GM12878 (cell line): ENCODE data around the gene EMILIN2. TPM values are rescaled to one million over a fixed set of nuclear protein-coding genes. Genes with fewer than 3 reads are reported as not detected.

Source experiments
- ATAC-seq: fragments of 200-7000 bp; cut with Tn5 transposase; 3 replicates; pipeline ENCODE4 v1.9.1; 2020; ENCODE audit warnings: mild to moderate bottlenecking, moderate library complexity
- BruUV-seq: library from RNA; stranded (reverse); fragments of 400-500 nt; replicated peaks from 2 replicates; lab custom pipeline; 2021; lab: Mats Ljungman, UMichigan
- CTCF ChIA-PET: fragments of 300-600 bp; sonication (Branson Sonifier 250); formaldehyde crosslinking; extraction: SDS; loops from one replicate; lab custom pipeline; 2021; ENCODE audit warnings: inconsistent platforms; lab: Yijun Ruan, JAX
- POLR2A ChIA-PET: fragments of 350-600 bp; formaldehyde crosslinking; extraction: SDS; loops from one replicate; lab custom pipeline; 2021; ENCODE audit warnings: inconsistent platforms; lab: Charles Lee
- RAD21 ChIA-PET: fragments of 300-600 bp; sonication (Branson Sonifier 250); formaldehyde crosslinking; loops from one replicate; lab custom pipeline; 2023; ENCODE audit warnings: antibody characterized with exemption; ENCODE audit not compliant: unreplicated experiment; lab: Charles Lee
- SMC1A ChIA-PET: fragments of 300-600 bp; sonication (Branson Sonifier 250); formaldehyde crosslinking; loops from one replicate; lab custom pipeline; 2023; ENCODE audit not compliant: unreplicated experiment, uncharacterized antibody; lab: Charles Lee
- DNase-seq: peaks from one replicate; pipeline ENCODE4 v3.0.0-alpha.2; 2011; ENCODE audit warnings: low read depth, low spot score
- FAIRE-seq: peaks from 3 replicates; lab custom pipeline; 2011; peaks lifted over from hg19 to GRCh38; lab: Jason Lieb, UNC
- H2AFZ ChIP-seq: 2 replicates; pipeline ENCODE4 v1.6.0; 2011; ENCODE audit warnings: low read depth, low read length, control low read depth; ENCODE audit not compliant: control insufficient read depth
- H3K27ac ChIP-seq: 2 replicates; pipeline ENCODE4 v1.5.1; 2011; ENCODE audit warnings: control low read depth; ENCODE audit not compliant: control insufficient read depth, insufficient read depth
- H3K27me3 ChIP-seq, 2 experiments: replicated peaks in 1 of 2; 2 replicates each; pipeline versions ENCODE4 v1.6.0 to v1.6.1; 2011; ENCODE audit warnings: low read length in 1 of 2; ENCODE audit not compliant: control insufficient read depth in 2 of 2, insufficient read depth in 2 of 2
- H3K36me3 ChIP-seq, 2 experiments: 2 replicates each; pipeline ENCODE4 v1.5.1; 2011; ENCODE audit warnings: low read length in 1 of 2; ENCODE audit not compliant: control insufficient read depth in 2 of 2, insufficient read depth in 2 of 2
- H3K4me1 ChIP-seq: 2 replicates; pipeline ENCODE4 v1.6.1; 2011; ENCODE audit warnings: mild to moderate bottlenecking, low read length, moderate library complexity, mixed read lengths; ENCODE audit not compliant: control insufficient read depth, insufficient read depth
- H3K4me2 ChIP-seq: 2 replicates; pipeline ENCODE4 v1.6.0; 2011; ENCODE audit warnings: control low read depth; ENCODE audit not compliant: control insufficient read depth, insufficient read depth
- H3K4me3 ChIP-seq: fragments of 200-600 bp; sonication (generic); 2 replicates; pipeline ENCODE4 v1.5.1; 2016
- H3K79me2 ChIP-seq: 2 replicates; pipeline ENCODE4 v1.6.0; 2011; ENCODE audit warnings: low read length; ENCODE audit not compliant: control insufficient read depth, insufficient read depth
- H3K9ac ChIP-seq: 2 replicates; pipeline ENCODE4 v1.8.0; 2011; ENCODE audit warnings: low read length, control low read depth, mixed read lengths; ENCODE audit not compliant: control insufficient read depth, insufficient read depth
- H3K9me3 ChIP-seq: replicated peaks from 3 replicates; pipeline ENCODE4 v1.5.1; 2011; ENCODE audit warnings: mild to moderate bottlenecking, low read length; ENCODE audit not compliant: control insufficient read depth, insufficient read depth
- H4K20me1 ChIP-seq: 2 replicates; pipeline ENCODE4 v1.6.0; 2011; ENCODE audit not compliant: control insufficient read depth, insufficient read depth
- BHLHE40 ChIP-seq, 2 experiments: fragments of 450-650 bp in 1 of 2; IDR thresholded peaks; 2 replicates each; pipeline ENCODE4 v1.6.1; 2011 to 2017; ENCODE audit warnings: low read depth in 2 of 2, borderline replicate concordance in 1 of 2, improper control_type of control experiment in 1 of 2, low read length in 1 of 2, mild to moderate bottlenecking in 1 of 2
- HDAC2 ChIP-seq: fragments of 200-600 bp; sonication (generic); IDR thresholded peaks from 2 replicates; pipeline ENCODE4 v1.6.1; 2017
- MTA2 ChIP-seq: fragments of 450-650 bp; IDR thresholded peaks from 2 replicates; pipeline ENCODE4 v1.6.1; 2016; ENCODE audit warnings: low read depth, mild to moderate bottlenecking, moderate library complexity
- NFYA ChIP-seq: IDR thresholded peaks from 2 replicates; pipeline ENCODE4 v1.6.1; 2011; ENCODE audit warnings: low read depth, mild to moderate bottlenecking, low read length, improper control_type of control experiment, borderline replicate concordance
- PAX8 ChIP-seq: fragments of 450-650 bp; IDR thresholded peaks from 2 replicates; pipeline ENCODE4 v1.6.1; 2017; ENCODE audit warnings: mild to moderate bottlenecking, moderate library complexity
- POLR2AphosphoS2 ChIP-seq: IDR thresholded peaks from 2 replicates; pipeline ENCODE4 v1.6.1; 2011; ENCODE audit warnings: low read depth, mild to moderate bottlenecking, low read length, improper control_type of control experiment, moderate library complexity
- SREBF1 ChIP-seq: IDR thresholded peaks from 2 replicates; pipeline ENCODE4 v1.6.1; 2012; ENCODE audit warnings: mild to moderate bottlenecking, low read length
- SRF ChIP-seq, 2 experiments: IDR thresholded peaks; 2 replicates each; pipeline ENCODE4 v1.6.1; 2011; ENCODE audit warnings: low read depth in 2 of 2, low read length in 2 of 2, mild to moderate bottlenecking in 1 of 2, moderate library complexity in 1 of 2
- SUPT20H ChIP-seq: IDR thresholded peaks from 2 replicates; pipeline ENCODE4 v1.6.1; 2011; ENCODE audit warnings: low read depth, mild to moderate bottlenecking, low read length, moderate library complexity, borderline replicate concordance; ENCODE audit not compliant: control insufficient read depth
- ZNF24 ChIP-seq: fragments of 450-650 bp; IDR thresholded peaks from 2 replicates; pipeline ENCODE4 v1.6.1; 2017; ENCODE audit warnings: antibody characterized with exemption, mild to moderate bottlenecking
- ZNF274 ChIP-seq: IDR thresholded peaks from one replicate; pipeline ENCODE4 v1.8.0; 2011; ENCODE audit not compliant: insufficient read length, insufficient read depth
- WGBS: methylation state at CpG from one replicate; pipeline ENCODE4 v1.1.6; 2016; ENCODE audit warnings: low lambda C conversion rate; ENCODE audit not compliant: insufficient replicate concordance, insufficient coverage; ENCODE audit errors: missing lambda C conversion rate; 5-methylcytosine and 5-hydroxymethylcytosine counted together
- in situ Hi-C: fragments of 300-500 bp; cut with MboI; formaldehyde crosslinking; loops from 9 replicates; pipeline ENCODE4 v1.14.3; 2018; ENCODE audit warnings: mixed read lengths
- intact Hi-C: fragments of 100-400 bp; cut with micrococcal nuclease; formaldehyde crosslinking; loops from one replicate; pipeline ENCODE4 v1.14.2; 2022; ENCODE audit not compliant: unreplicated experiment
- polyA plus RNA-seq, 11 experiments: library from polyadenylated mRNA; depleted of rRNA in 4 of 11; unstranded in 6 of 11; stranded (reverse) in 5 of 11; fragments of >200 nt; fragmentation: Nextera tagmentation in 4 of 11; fragmentation: Illumina TruSeq in 1 of 11; extraction: Ambion mirVana in 4 of 11; extraction: Trizol in 1 of 11; gene quantifications; 1 replicate in 1 of 11; 2 replicates in 10 of 11; pipeline versions ENCODE4 v1.2.1 to v1.2.3, GENCODE V29; 2011 to 2016; ENCODE audit warnings: inconsistent platforms in 2 of 11, missing spikeins in 2 of 11, low read depth in 1 of 11
- total RNA-seq, 4 experiments: library from RNA; depleted of rRNA in 3 of 4; stranded (reverse); fragments of >200 nt in 3 of 4; fragmentation: Illumina TruSeq in 1 of 4; extraction: Trizol in 1 of 4; gene quantifications; 2 replicates each; pipeline versions ENCODE4 v1.2.1 to v1.2.3, GENCODE V29; 2013 to 2021

EMILIN2 gene
- total and polyA plus RNA-seq, 10 of the 15 experiments (the other 5 are each of a cell fraction or from before 2014, with no cell fraction given), result 0.58 to 18.4 (median 5.9) TPM

DNA sequence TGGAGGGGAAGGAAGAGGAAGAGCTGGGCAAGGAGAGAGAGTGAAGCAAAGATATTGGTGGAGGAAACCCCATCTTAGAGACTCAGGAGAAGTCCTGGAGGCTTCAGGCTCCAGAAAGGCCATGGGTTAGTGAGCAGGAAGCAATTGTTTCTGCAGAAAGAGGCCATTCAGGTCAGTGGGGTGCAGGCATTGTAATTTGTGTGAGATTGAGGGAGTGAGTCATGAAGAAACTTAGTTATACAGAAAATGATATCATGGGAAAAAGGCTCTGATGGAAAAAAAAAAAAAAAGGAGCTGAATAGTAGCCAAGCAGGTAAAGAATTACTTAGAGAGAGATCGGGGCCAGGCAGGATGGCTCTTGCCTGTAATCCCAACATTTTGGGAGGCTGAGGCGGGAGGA is 4.0 kb downstream of the EMILIN2 start:
- intact Hi-C loops (no loop called here), in situ Hi-C loops (no loop called here)
- Histone ChIP-seq H4K20me1 (no peaks in the 10 kb centered on the region), H3K4me3 (no peak overlapping the region), H3K4me2 (no peak overlapping the region), H2AFZ (no peak overlapping the region), H3K27ac (no peak overlapping the region), H3K9me3 (no peaks in the 10 kb centered on the region), H3K79me2 (no peaks in the 10 kb centered on the region), H3K4me1 (no peaks in the 10 kb centered on the region), H3K9ac (no peak overlapping the region), H3K27me3 (peaks cover 4 to 12% of the 10 kb centered on the region in 2 experiments), H3K36me3 (no peaks in the 10 kb centered on the region)
- BruUV-seq, result no TSS peak
- ChIA-PET SMC1A (no interaction called here), RAD21 (no interaction called here), POLR2A (no interaction called here), CTCF (no interaction called here)
- ATAC-seq (no peak), DNase-seq (no peak), FAIRE-seq (no peak)
- TF ChIP-seq MTA2 (no peak), POLR2AphosphoS2 (no peak), PAX8 (no peak), SUPT20H (no peak), ZNF274 (no peak), NFYA (no peak), HDAC2 (no peak), SREBF1 (no peak), ZNF24 (no peak), SRF (IDR thresholded peaks at IDR 0.05; ENCODE audit: low read depth in 2 of 2, low read length in 2 of 2) (no peak), BHLHE40 (IDR thresholded peaks at IDR 0.05; ENCODE audit: borderline replicate concordance in 1 of 2, low read depth in 2 of 2, low read length in 1 of 2) (no peak)
- 8% methylated on average over 2 of the region's 2 CpGs for WGBS
